HG03521 (cell line): ENCODE results near the gene LSAMP.
"Not testable (repeated sequence)": the region's sequence is repeated elsewhere in the genome, so short reads cannot be mapped to it uniquely, and the experiment has no call there.

Source experiments
- ATAC-seq: cut with Tn5 transposase; IDR thresholded peaks from one replicate; pipeline ENCODE4 v1.9.1; 2021; ENCODE audit warnings: mild to moderate bottlenecking, moderate library complexity; ENCODE audit not compliant: unreplicated experiment

Gene LSAMP

GRCh38 chr3:116124166-116124565, 321.1 kb downstream of the LSAMP start:
- no peak for ATAC-seq

- no peak for ATAC-seq
Measured at GRCh38 chr3:116118475-116119169, 326.7 kb downstream of the LSAMP start.

- ATAC-seq: no peak
Measured at GRCh38 chr3:116114586-116114985, 330.7 kb downstream of the LSAMP start.

- no peak for ATAC-seq
Measured at GRCh38 chr3:116112696-116113095, 332.6 kb downstream of the LSAMP start.

- no peak for ATAC-seq
Measured at GRCh38 chr3:116111765-116112164, 333.5 kb downstream of the LSAMP start.

GRCh38 chr3:116103868-116104530, 341.3 kb downstream of the LSAMP start:
- ATAC-seq: no peak

GRCh38 chr3:116102037-116102436, 343.2 kb downstream of the LSAMP start:
- no peak for ATAC-seq

GRCh38 chr3:116097226-116097625, 348.1 kb downstream of the LSAMP start:
- ATAC-seq: no peak

GRCh38 chr3:116096631-116097030, 348.7 kb downstream of the LSAMP start:
- ATAC-seq: no peak

- no peak for ATAC-seq
Measured at GRCh38 chr3:116093374-116093773, 351.9 kb downstream of the LSAMP start.

GRCh38 chr3:116087426-116087825, 357.9 kb downstream of the LSAMP start:
- ATAC-seq: no peak

GRCh38 chr3:116084999-116085791, 360.1 kb downstream of the LSAMP start:
- no peak for ATAC-seq

GRCh38 chr3:116083683-116084082, 361.6 kb downstream of the LSAMP start:
- no peak for ATAC-seq

- no peak for ATAC-seq
Measured at GRCh38 chr3:116078561-116078960, 366.7 kb downstream of the LSAMP start.

GRCh38 chr3:116077557-116077956, 367.7 kb downstream of the LSAMP start:
- no peak for ATAC-seq

- ATAC-seq: no peak
Measured at GRCh38 chr3:116077059-116077458, 368.2 kb downstream of the LSAMP start.

- ATAC-seq: not testable (repeated sequence)
Measured at GRCh38 chr3:116070516-116071278, 374.6 kb downstream of the LSAMP start.

GRCh38 chr3:116070061-116070460, 375.2 kb downstream of the LSAMP start:
- ATAC-seq: no peak

- ATAC-seq: no peak
Measured at GRCh38 chr3:116069024-116069423, 376.3 kb downstream of the LSAMP start.

- peak; percentile 86 for ATAC-seq
Measured at GRCh38 chr3:116067326-116067725, 378.0 kb downstream of the LSAMP start.

- no peak for ATAC-seq
Measured at GRCh38 chr3:116065501-116065900, 379.8 kb downstream of the LSAMP start.
